ENCODE measurements around the gene TLR2.

TLR2 gene

GRCh38 chr4:153733751-153734448, 49.8 kb downstream of the TLR2 start:
- Histone ChIP-seq H3K4me3 (ENCODE audit: low read depth in 1 of 2, low read length in 2 of 2) (no peak overlapping the region), H4K20me1 (ENCODE audit: insufficient read depth, low read length) (no peaks in the 10 kb centered on the region), H3K4me1 (ENCODE audit: insufficient read depth, low read length) (no peaks in the 10 kb centered on the region), H3K9me3 (ENCODE audit: insufficient read depth, low read length, severe bottlenecking) (no peaks in the 10 kb centered on the region), H3K27ac (ENCODE audit: low read length) (no peak overlapping the region), H3K4me2 (ENCODE audit: insufficient read depth, low read length) (no peak overlapping the region), H3K9ac (ENCODE audit: low read depth, low read length) (no peak overlapping the region), H3K27me3 (ENCODE audit: insufficient read depth, low read length, poor library complexity) (no peaks in the 10 kb centered on the region), H2AFZ (ENCODE audit: low read depth, low read length) (no peak overlapping the region), H3K79me2 (ENCODE audit: insufficient read depth, low read length) (no peaks in the 10 kb centered on the region), H3K36me3 (ENCODE audit: insufficient read depth, low read length) (no peaks in the 10 kb centered on the region)
- DNase-seq (no peak), ATAC-seq (ENCODE audit: insufficient read depth, low read depth) (no peak)
- TF ChIP-seq CTCF (IDR thresholded peaks at IDR 0.05; ENCODE audit: borderline replicate concordance, extremely low read depth, low read length, poor library complexity, severe bottlenecking) (no peak), EZH2 (IDR thresholded peaks at IDR 0.05; ENCODE audit: borderline replicate concordance, low read depth, low read length, severe bottlenecking) (no peak)

- Histone ChIP-seq H3K9me3 (ENCODE audit: insufficient read depth, low read length, severe bottlenecking) (peaks cover under 1% of the 10 kb centered on the region), H3K36me3 (ENCODE audit: insufficient read depth, low read length) (no peaks in the 10 kb centered on the region), H2AFZ (ENCODE audit: low read depth, low read length) (no peak overlapping the region), H3K79me2 (ENCODE audit: insufficient read depth, low read length) (no peaks in the 10 kb centered on the region), H3K27ac (ENCODE audit: low read length) (no peak overlapping the region), H4K20me1 (ENCODE audit: insufficient read depth, low read length) (no peaks in the 10 kb centered on the region), H3K4me1 (ENCODE audit: insufficient read depth, low read length) (no peaks in the 10 kb centered on the region), H3K4me2 (ENCODE audit: insufficient read depth, low read length) (no peak overlapping the region), H3K9ac (ENCODE audit: low read depth, low read length) (no peak overlapping the region), H3K27me3 (ENCODE audit: insufficient read depth, low read length, poor library complexity) (no peaks in the 10 kb centered on the region), H3K4me3 (ENCODE audit: low read depth in 1 of 2, low read length in 2 of 2) (no peak overlapping the region)
- ATAC-seq (ENCODE audit: insufficient read depth, low read depth) (no peak), DNase-seq (no peak)
- TF ChIP-seq EZH2 (IDR thresholded peaks at IDR 0.05; ENCODE audit: borderline replicate concordance, low read depth, low read length, severe bottlenecking) (no peak), CTCF (IDR thresholded peaks at IDR 0.05; ENCODE audit: borderline replicate concordance, extremely low read depth, low read length, poor library complexity, severe bottlenecking) (no peak)
These were observed 51.9 kb downstream of the TLR2 start for GRCh38 chr4:153735906-153736461.

GRCh38 chr4:153741541-153741940, 57.5 kb downstream of the TLR2 start:
- H3K27me3 ChIP-seq (ENCODE audit: insufficient read depth, low read length, poor library complexity): no peaks in the 10 kb centered on the region
- peaks cover 5% of the 10 kb centered on the region for H3K9me3 ChIP-seq (ENCODE audit: insufficient read depth, low read length, severe bottlenecking)
- no peaks in the 10 kb centered on the region for H3K79me2 ChIP-seq (ENCODE audit: insufficient read depth, low read length)
- DNase-seq (no peak), ATAC-seq (ENCODE audit: insufficient read depth, low read depth) (no peak)
- H3K9ac ChIP-seq (ENCODE audit: low read depth, low read length): no peak overlapping the region
- H2AFZ ChIP-seq (ENCODE audit: low read depth, low read length): no peak overlapping the region
- no peaks in the 10 kb centered on the region for H4K20me1 ChIP-seq (ENCODE audit: insufficient read depth, low read length)
- H3K27ac ChIP-seq (ENCODE audit: low read length): no peak overlapping the region
- no peaks in the 10 kb centered on the region for H3K36me3 ChIP-seq (ENCODE audit: insufficient read depth, low read length)
- no peak overlapping the region for H3K4me2 ChIP-seq (ENCODE audit: insufficient read depth, low read length)
- H3K4me1 ChIP-seq (ENCODE audit: insufficient read depth, low read length): no peaks in the 10 kb centered on the region
- no peak overlapping the region for H3K4me3 ChIP-seq (ENCODE audit: low read depth in 1 of 2, low read length in 2 of 2)
- TF ChIP-seq EZH2 (IDR thresholded peaks at IDR 0.05; ENCODE audit: borderline replicate concordance, low read depth, low read length, severe bottlenecking) (no peak), CTCF (IDR thresholded peaks at IDR 0.05; ENCODE audit: borderline replicate concordance, extremely low read depth, low read length, poor library complexity, severe bottlenecking) (no peak)
